Heart left ventricle (tissue), 13 donors: ENCODE results near the gene FARP1.

ENCODE experiments used
- POLR2A ChIP-seq, 2 donors: fragments of 450-650 bp; IDR thresholded peaks; one replicate each; pipeline ENCODE4 v1.6.1; 2017; ENCODE audit warnings: antibody characterized with exemption in 2 of 2, mild to moderate bottlenecking in 2 of 2, moderate library complexity in 2 of 2
- TF ChIP-seq, protein P1 (sequence below), 12 donors: fragments of 200-600 bp; sonication (generic) in 4 of 12; IDR thresholded peaks; one replicate each; pipeline versions ENCODE4 v1.5.0 to v1.8.0; 2018 to 2022; ENCODE audit warnings: antibody characterized with exemption in 12 of 12, mild to moderate bottlenecking in 5 of 12
- donor health status: ischemic (EF 13 %, LVEDD 7.1; RV severe dilation, severe dysfunction).
- donor health status: DM: no; HTN: yes; CAD: no.
- donor health status: DM: no; HTN: no; CAD: no.
- donor health status: ischemic (EF 25% LVEDD 6.9; RV normal size, moderate dysfunction).
- donor health status: ischemic (EF 25% LVEDD 5.7; RV mildly dilated, moderate dysfunction).
- donor health status: ischemic (EF 35%, LVEDD 5.7; RV mildly dilated, moderate dysfunction).
- donor health status: nonischemic (EF 11% LVEDD 7.7; RV severe dilation, severe dysfunction).
- donor health status: DM: yes; HTN: yes; CAD: no.
- donor health status: PGD.
- donor health status: ischemic (EF 29% LVEDD 5.4; RV normal size, mild dysfunction).
- donor health status: nonischemic (EF 23%, LVEDD 6.1; RV moderate dilation, normal function).

DNA sequence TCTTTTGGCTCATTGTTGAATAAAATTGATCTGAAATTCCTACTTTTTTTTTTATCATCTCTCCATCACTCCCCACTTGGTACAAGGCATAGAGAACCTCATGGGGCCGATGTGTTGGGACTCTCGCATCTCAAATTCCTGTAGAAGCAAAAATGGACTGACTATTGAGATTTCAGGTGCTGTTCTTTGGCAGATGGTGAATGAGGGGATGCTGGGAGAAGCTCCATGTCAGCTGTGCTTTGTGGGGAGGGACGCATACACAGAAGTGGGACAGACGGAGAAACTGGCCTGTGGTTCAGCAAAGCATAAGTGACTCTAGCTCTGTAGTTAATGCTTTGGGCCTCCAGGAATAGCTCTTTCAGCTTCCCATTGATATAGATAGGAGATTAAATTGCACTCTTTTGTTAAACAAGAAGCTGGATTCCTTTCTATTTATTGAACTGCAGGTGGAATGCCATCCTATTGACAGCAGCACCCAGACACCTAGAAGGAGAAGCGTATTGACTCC, 228.7 kb downstream of the FARP1 start:
- TF ChIP-seq, protein P1, sequence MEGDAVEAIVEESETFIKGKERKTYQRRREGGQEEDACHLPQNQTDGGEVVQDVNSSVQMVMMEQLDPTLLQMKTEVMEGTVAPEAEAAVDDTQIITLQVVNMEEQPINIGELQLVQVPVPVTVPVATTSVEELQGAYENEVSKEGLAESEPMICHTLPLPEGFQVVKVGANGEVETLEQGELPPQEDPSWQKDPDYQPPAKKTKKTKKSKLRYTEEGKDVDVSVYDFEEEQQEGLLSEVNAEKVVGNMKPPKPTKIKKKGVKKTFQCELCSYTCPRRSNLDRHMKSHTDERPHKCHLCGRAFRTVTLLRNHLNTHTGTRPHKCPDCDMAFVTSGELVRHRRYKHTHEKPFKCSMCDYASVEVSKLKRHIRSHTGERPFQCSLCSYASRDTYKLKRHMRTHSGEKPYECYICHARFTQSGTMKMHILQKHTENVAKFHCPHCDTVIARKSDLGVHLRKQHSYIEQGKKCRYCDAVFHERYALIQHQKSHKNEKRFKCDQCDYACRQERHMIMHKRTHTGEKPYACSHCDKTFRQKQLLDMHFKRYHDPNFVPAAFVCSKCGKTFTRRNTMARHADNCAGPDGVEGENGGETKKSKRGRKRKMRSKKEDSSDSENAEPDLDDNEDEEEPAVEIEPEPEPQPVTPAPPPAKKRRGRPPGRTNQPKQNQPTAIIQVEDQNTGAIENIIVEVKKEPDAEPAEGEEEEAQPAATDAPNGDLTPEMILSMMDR (IDR thresholded peaks at IDR 0.05): no peak
- TF ChIP-seq POLR2A (IDR thresholded peaks at IDR 0.05): no peak
